ENCODE data around the gene WIPF3. TPM values are rescaled to one million over a fixed set of nuclear protein-coding genes. Genes with fewer than 3 reads are reported as not detected.

The WIPF3 gene
- total RNA-seq, 1 experiment from 2014 or later, result 11.6 TPM

DNA sequence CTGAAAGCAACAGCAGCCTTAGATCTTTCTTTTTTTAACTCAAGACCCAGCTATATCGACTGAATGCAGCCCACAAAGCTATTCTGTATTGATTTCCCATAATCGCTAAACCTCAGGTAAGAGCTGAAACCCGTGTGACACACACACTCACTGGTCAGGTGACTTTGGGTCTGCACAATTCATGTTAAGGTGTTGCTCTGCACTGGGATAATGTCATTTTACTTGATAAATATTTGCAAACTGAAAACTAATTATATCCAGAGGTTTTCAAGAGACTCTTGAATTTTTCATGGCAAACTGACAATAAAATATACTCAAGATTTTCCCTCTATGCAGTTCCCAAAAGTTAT is 150.2 kb downstream of the WIPF3 start:
- H2AK5ac ChIP-seq (ENCODE audit: insufficient read length, low read length), result no peak overlapping the region
- H2BK20ac ChIP-seq (ENCODE audit: low read depth, low read length, poor library complexity, severe bottlenecking), result no peak overlapping the region
- no peak overlapping the region for H3T11ph ChIP-seq (ENCODE audit: low read length)
- no peak overlapping the region for H4K8ac ChIP-seq (replicated peaks; ENCODE audit: insufficient read length, low read depth, low read length)
- no peak overlapping the region for H2BK5ac ChIP-seq (ENCODE audit: insufficient read length, low read length)
- H4K91ac ChIP-seq (ENCODE audit: insufficient read length, low read depth, low read length), result no peak overlapping the region
- H3K14ac ChIP-seq (ENCODE audit: insufficient read depth, low read length), result no peak overlapping the region
- H3K27me3 Mint-ChIP-seq (ENCODE audit: low read depth), result no peaks in the 10 kb centered on the region
- no peak overlapping the region for H3K23ac ChIP-seq (ENCODE audit: insufficient read length, low read depth, low read length)
- peaks cover 33 to 36% of the 10 kb centered on the region in 2 experiments for H3K4me1 Mint-ChIP-seq
- H3K9me3 Mint-ChIP-seq, result no peaks in the 10 kb centered on the region
- H3K56ac ChIP-seq (ENCODE audit: insufficient read length, low read depth, low read length), result no peak overlapping the region
- H3K27ac ChIP-seq (ENCODE audit: insufficient read length, low read depth, low read length), result no peak overlapping the region
- WGBS (ENCODE audit: extremely low coverage, insufficient read length, low lambda C conversion rate), result no CpG with 5 or more reads among the region's 3 CpGs
- no peaks in the 10 kb centered on the region for H3K9me3 ChIP-seq (ENCODE audit: control insufficient read depth, low read depth, low read length)
- H3K4me3 Mint-ChIP-seq, result no peak overlapping the region
- no peak for DNase-seq
- no peak overlapping the region for H3K18ac ChIP-seq (ENCODE audit: insufficient read length, low read depth, low read length)
- no peak overlapping the region for H2BK120ac ChIP-seq (ENCODE audit: low read depth, low read length, poor library complexity, severe bottlenecking)
- no peaks in the 10 kb centered on the region; the same call in 1 of the 2 replicates for H3K79me2 ChIP-seq (ENCODE audit: insufficient read depth, low read length)
- no peaks in the 10 kb centered on the region for H3K79me1 ChIP-seq (ENCODE audit: insufficient read depth, low read depth, low read length, poor library complexity, severe bottlenecking)
- peaks cover 2 to 54% (median 39%) of the 10 kb centered on the region in 3 experiments; a peak in 6 of 7 replicates for H3K36me3 Mint-ChIP-seq (ENCODE audit: insufficient read depth in 1 of 3, low read depth in 3 of 3)
- H3K4me1 ChIP-seq (ENCODE audit: insufficient read depth, low read length), result no peaks in the 10 kb centered on the region
- no peak overlapping the region for H3K4ac ChIP-seq (ENCODE audit: low read depth, low read length)
- no peak overlapping the region for H2AFZ ChIP-seq (ENCODE audit: low read length)
- TF ChIP-seq, protein P1, sequence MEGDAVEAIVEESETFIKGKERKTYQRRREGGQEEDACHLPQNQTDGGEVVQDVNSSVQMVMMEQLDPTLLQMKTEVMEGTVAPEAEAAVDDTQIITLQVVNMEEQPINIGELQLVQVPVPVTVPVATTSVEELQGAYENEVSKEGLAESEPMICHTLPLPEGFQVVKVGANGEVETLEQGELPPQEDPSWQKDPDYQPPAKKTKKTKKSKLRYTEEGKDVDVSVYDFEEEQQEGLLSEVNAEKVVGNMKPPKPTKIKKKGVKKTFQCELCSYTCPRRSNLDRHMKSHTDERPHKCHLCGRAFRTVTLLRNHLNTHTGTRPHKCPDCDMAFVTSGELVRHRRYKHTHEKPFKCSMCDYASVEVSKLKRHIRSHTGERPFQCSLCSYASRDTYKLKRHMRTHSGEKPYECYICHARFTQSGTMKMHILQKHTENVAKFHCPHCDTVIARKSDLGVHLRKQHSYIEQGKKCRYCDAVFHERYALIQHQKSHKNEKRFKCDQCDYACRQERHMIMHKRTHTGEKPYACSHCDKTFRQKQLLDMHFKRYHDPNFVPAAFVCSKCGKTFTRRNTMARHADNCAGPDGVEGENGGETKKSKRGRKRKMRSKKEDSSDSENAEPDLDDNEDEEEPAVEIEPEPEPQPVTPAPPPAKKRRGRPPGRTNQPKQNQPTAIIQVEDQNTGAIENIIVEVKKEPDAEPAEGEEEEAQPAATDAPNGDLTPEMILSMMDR (conservative IDR thresholded peaks at IDR 0.05), result no peak
- no peak overlapping the region for H4K5ac ChIP-seq (ENCODE audit: insufficient read length, low read depth, low read length)
- no peaks in the 10 kb centered on the region for H4K20me1 ChIP-seq (ENCODE audit: control insufficient read depth, insufficient read depth, insufficient read length)
- no peak overlapping the region for H3K27ac Mint-ChIP-seq
- H2BK15ac ChIP-seq (ENCODE audit: low read depth, low read length), result no peak overlapping the region
- no peaks in the 10 kb centered on the region for H3K27me3 ChIP-seq (ENCODE audit: insufficient read depth, low read length)
- H3K9ac ChIP-seq (ENCODE audit: extremely low read depth, insufficient read length, low read length), result no peak overlapping the region
- H2BK12ac ChIP-seq (ENCODE audit: insufficient read length, low read depth, low read length), result no peak overlapping the region
- no peaks in the 10 kb centered on the region for H3K23me2 ChIP-seq (ENCODE audit: insufficient read length, low read depth, low read length, poor library complexity, severe bottlenecking)
- no peak overlapping the region for H3K4me2 ChIP-seq (ENCODE audit: insufficient read depth, insufficient read length, low read length)

Measured in H9 (cell line).